Mesenteric fat pad (tissue), 1 donor: ENCODE data around the gene PNMA8B. TPM values are rescaled to one million over a fixed set of nuclear protein-coding genes. Genes with fewer than 3 reads are reported as not detected.

Experiments
- DNase-seq: peaks from one replicate; pipeline ENCODE4 v3.0.0-alpha.2; 2020; ENCODE audit warnings: low spot score
- total RNA-seq: library from RNA; stranded (reverse); fragmentation: NEBNext Ultra II Directional; extraction: Animal tissue kit (Norgen Biotek cat#: 25700); gene quantifications from one replicate; pipeline ENCODE4 v1.2.1, GENCODE V29; 2021
- donor health status: DM: yes; HTN: yes; CAD: no.

Gene PNMA8B
- total RNA-seq, 1 donor from 2014 or later, result 2.5 TPM

DNA sequence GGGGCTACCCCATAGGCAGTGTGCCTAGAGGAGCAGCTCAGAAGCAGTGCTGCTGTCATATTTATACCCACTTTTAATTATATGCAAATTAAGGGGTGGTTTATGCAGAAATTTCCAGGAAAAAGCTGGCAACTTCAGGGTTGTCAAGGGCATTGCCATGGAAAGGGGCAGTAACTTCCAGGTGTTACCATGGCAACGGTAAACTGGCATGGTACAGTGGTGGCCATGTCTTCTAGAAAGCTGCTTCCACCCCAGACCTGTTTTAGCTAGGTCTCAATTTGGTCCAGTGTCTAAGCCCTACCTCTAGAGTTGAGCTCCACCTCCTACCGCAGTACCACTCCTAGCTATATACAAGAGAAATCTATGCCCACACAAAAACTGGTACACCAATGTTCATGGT is 35.6 kb downstream of the PNMA8B start:
- DNase-seq, result no peak

DNA sequence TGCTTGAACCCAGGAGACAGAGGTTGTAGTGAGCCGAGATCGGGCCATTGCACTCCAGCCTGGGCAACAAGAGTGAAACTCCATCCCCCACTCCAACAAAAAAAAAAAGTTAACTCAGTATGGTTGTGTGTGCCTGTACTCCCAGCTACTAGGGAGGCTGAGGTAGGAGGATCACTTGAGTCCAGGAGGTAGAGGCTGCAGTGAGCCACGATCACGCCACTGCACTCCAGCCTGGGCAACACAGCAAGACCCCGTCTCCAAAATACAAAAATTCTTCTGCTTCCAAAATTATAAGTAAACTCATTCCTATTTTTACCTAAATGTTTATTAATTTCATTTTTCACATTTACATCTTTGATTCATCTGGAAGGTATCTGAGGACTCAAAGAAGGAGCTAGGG is 38.7 kb downstream of the PNMA8B start:
- no peak for DNase-seq

DNA sequence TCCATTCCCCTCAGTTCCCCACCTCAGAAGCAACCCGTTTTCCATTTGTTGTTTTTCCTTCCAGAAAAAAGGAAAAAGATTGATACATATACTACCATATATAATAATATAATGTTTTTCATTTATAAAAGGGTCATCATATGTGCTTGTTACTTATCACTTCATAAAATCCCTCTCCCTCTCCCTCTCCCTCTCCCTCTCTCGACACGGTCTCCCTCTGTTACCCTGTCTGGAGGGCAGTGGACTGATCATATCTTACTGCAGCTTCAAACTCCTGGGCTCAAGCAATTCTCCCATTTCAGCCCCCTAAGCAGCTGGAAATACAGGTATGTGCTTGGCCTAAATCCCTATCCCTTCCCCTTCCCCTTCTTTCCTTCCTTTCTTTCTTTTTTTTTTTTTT is 41.4 kb downstream of the PNMA8B start:
- DNase-seq, result no peak

DNA sequence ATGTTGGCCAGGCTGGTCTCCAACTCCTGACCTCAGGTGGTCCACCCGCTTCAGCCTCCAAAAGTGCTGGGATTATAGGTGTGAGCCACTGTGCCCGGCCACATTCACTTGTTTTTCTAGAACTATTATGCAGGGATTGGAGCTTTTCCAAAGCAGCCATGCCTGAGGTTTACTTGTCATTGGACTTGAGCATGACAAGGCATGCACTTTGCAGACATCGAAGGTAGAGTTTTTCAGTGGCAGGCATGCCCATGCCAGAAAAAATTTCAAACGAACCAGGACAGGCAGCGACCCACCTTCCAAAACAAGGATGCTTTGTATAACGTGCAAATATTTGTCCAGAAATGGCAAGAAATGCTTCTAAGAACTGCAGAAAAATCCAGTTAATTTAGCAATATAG is 42.0 kb downstream of the PNMA8B start:
- DNase-seq, result peak; percentile 41

DNA sequence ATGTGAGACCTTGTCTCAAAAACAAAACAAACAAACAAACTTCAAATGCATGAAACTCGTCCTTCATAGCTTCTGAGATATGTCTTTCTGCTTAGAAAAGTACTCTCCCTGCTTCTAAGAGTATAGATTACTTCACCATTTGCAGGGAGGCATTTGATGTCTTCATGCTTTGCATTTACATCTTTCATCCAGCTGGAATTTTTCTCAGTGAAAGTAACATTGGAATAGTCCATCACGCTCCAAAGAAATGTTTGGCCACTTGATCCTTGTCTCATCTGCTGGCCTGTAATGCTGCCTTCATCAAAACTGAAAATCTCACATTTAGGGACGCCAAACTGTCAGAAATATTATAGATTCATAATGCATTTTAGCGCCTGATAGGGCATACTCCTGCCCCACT is 43.5 kb downstream of the PNMA8B start:
- no peak for DNase-seq

DNA sequence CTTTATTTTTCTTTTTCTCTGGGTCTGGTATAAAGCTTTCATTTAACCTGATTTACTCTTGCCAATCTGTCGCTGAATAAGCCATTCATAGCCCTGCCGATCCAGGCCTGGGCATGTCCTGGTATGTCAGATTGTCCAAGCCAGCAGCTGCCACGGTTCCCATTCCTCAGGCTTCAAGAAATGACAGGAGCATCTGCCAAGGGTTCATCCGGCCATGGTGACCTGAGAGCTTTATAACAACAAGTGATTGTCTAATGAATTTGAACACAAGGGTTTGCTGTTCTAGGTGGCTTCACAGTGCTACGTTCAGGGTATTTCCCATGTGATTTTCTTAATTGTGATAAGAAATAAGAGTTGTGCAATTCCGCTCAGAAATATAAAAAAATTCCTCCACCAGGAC is 44.3 kb downstream of the PNMA8B start:
- peak; percentile 24 for DNase-seq

DNA sequence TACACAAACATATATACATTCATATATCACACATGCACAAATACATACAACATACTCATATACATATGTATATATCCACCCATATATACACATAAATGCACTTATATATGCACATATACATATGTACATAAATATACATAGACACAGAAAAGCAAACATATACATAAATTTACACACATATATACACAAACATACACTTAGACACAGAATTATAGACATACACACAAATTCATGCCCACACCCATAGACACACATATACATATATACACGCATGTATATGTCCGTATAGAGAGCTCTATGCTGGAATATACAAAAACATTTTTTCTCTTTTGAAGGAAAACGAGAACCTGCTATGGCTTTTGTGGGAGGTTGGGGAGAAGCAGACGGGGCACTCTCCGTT is 44.9 kb downstream of the PNMA8B start:
- no peak for DNase-seq

DNA sequence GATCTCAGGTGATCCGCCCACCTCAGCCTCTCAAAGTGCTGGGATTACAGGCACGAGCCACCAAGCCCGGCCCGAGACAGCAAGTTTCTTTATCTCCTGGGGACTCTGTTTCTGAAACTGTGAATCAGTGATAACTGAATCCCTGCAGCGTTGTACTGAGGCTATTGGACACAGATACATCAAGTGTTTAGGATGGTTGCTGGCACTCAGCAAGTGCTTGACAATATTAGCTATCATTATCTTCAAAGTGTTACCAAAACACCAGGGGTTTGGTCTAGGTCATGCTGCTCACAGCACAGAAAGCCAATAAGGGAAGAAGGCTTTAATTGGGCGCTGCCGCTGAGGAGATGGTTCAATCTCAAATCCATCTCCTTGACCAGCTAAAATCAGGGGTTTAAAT is 46.4 kb downstream of the PNMA8B start:
- peak; percentile 14 for DNase-seq

DNA sequence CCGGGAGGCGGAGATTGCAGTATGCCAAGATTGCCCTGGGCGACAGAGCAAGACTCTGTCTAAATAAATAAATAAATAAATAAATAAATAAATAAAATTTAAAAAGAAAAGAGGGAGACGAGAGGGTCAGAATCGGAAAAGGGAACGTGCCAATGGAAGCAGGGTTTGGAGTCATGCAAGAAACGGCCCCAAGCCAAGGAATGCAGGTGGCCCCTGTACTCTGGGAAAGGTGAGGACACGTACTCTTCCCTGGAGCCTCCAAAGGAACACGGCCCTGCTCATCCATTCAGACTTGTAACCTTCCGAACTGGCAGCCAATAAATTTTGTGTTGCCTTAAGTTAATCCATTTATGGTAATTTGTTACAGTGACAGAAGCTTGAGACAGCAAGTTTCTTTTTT is 47.1 kb downstream of the PNMA8B start:
- DNase-seq, result peak; percentile 73

DNA sequence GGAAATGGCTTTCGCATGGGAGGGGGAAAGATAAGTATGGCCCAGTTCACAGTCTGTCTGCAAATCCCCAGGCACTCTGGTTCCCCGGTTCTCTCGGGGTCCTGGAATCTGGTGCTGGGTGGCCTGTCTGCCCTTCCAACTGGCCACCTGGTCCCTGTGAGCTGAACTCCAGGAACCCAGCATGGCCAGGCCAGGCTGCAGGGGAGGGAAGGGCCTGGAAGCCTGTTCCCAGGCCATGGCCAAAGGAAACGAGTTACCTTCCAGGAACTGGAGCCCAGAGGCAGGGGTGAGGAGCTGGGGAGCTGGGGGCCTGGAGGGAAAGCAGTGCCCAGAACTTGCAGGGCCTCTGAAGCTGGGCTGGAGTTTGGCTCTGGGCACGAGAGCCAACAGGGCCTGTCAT is 47.8 kb downstream of the PNMA8B start:
- DNase-seq, result no peak

DNA sequence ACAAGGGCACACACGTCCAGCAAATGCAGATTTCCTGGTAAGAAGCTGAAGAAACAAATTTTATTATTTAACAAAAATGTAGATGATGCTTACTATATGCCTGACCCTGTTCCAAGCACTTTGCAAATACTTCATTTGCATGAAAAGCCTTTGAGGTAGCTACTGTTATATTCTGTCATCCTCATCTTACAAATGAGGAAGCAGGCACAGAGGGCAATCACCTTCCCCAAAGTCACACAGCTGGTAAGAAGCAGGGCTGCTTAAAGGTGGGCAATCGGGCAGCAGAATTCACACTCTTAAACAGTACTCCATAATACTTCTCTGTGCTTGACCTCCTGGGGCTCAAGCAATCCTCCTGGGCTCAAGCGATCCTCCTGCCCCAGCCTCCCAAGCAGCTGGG is 48.7 kb downstream of the PNMA8B start:
- no peak for DNase-seq

DNA sequence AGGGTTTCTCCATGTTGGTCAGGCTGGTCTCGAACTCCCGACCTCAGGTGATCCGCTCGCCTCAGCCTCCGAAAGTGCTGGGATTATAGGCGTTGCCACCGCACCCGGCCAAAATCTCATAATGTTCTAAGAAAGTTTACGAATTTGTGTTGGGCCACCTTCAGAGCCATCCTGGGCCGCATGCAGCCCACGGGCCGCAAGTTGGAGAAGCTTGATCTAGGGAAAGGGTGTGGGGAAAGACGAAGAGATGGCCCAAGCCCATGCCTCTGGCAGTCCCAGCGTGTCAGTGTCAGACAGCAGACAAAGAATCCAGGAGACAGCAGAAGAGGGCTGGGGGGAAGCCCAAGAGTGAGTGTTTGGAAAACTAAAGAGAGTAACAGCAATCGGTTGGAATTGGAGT is 49.6 kb downstream of the PNMA8B start:
- DNase-seq, result no peak

DNA sequence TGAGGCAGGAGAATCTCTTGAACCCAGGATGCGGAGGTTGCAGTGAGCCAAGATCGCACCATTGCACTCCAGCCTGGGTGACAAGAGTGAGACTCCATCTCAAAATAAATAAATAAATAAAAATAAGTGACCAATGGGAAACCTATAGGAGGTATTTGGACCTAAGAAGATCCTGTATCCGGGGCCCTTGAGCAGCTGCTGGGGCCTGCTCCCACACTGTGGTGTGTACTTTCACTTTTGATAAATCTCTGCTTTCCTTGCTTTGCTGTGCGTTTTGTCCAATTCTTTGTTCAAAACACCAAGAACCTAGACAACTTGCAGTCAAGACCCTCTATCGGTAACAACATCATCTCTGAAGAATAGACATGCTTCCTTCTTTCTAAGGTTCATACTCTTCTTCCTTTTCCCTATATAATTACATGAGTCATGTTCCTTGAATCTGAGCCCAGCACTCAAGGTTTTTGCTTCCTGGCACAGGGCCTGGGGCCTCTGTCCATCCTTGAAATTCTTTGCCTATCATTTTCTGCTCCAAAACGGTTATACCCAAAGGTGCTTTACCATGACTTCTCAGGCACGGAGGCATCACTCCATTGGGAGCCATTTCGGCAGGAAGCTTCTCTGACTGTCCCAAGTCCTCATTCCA is 52.7 kb downstream of the PNMA8B start:
- DNase-seq, result no peak

DNA sequence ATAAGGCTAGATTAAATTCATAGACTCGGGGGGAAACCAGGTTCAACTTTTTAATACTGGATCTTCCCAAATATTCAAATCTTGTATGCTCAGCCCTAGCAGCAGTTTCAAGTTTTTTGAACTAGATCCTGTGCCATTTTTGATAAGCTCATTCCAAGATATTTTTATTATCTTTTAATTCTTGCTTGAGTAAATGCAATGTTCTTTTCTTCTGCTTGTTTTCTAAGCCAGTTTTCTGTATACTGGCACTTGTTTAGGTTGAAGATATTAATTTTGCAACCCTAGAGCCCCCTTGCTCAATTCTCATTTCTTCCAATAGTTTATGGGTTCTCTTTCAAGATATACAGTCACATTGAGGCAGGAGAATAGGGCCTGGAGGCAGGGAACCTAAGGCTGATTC is 53.8 kb downstream of the PNMA8B start:
- no peak for DNase-seq

Other genes with a start within 250 kb of the PNMA8B start
- gene HIF3A, start 198.8 kb downstream of the PNMA8B start, total RNA-seq, result 27.4 TPM
- gene PPP5C, start 148.8 kb downstream of the PNMA8B start, total RNA-seq, result 44.3 TPM
- 2.9 TPM for gene CCDC8, start 82.3 kb downstream of the PNMA8B start, total RNA-seq
- not detected for gene PNMA8C, start 66.9 kb downstream of the PNMA8B start, total RNA-seq
- gene PNMA8A, start 24.3 kb downstream of the PNMA8B start, total RNA-seq, result 1.2 TPM
- 125 TPM for gene CALM3, start 105.5 kb upstream of the PNMA8B start, total RNA-seq
- 7.2 TPM for gene PTGIR, start 129.2 kb upstream of the PNMA8B start, total RNA-seq
- not detected for gene GNG8, start 140.3 kb upstream of the PNMA8B start, total RNA-seq
- gene DACT3, start 165.3 kb upstream of the PNMA8B start, total RNA-seq, result 3.4 TPM
- gene PRKD2, start 221.2 kb upstream of the PNMA8B start, total RNA-seq, result 43.2 TPM